Neural progenitor cell (in vitro differentiated cells): Measurements from ENCODE around the gene SP6.

Experiments used
- CTCF ChIP-seq: fragments of 200-600 bp; sonication (generic); IDR thresholded peaks from 2 replicates; pipeline ENCODE4 v1.5.1; 2017; ENCODE audit warnings: antibody characterized with exemption, mild to moderate bottlenecking
- EZH2 ChIP-seq: fragments of 200-600 bp; sonication (generic); IDR thresholded peaks from 2 replicates; pipeline ENCODE4 v1.6.1; 2017; ENCODE audit warnings: antibody characterized with exemption, mild to moderate bottlenecking, moderate library complexity
- EZH2phosphoT487 ChIP-seq: fragments of 200-600 bp; sonication (generic); IDR thresholded peaks from 2 replicates; pipeline ENCODE4 v1.6.1; 2017; ENCODE audit warnings: antibody characterized with exemption

GRCh38 chr17:47818002-47818695 lies 32.8 kb downstream of the SP6 start:
- no peak for TF ChIP-seq CTCF
- no peak for TF ChIP-seq EZH2
- TF ChIP-seq EZH2phosphoT487 = no peak
